ENCODE measurements around the gene TCIRG1.

TCIRG1 gene

DNA sequence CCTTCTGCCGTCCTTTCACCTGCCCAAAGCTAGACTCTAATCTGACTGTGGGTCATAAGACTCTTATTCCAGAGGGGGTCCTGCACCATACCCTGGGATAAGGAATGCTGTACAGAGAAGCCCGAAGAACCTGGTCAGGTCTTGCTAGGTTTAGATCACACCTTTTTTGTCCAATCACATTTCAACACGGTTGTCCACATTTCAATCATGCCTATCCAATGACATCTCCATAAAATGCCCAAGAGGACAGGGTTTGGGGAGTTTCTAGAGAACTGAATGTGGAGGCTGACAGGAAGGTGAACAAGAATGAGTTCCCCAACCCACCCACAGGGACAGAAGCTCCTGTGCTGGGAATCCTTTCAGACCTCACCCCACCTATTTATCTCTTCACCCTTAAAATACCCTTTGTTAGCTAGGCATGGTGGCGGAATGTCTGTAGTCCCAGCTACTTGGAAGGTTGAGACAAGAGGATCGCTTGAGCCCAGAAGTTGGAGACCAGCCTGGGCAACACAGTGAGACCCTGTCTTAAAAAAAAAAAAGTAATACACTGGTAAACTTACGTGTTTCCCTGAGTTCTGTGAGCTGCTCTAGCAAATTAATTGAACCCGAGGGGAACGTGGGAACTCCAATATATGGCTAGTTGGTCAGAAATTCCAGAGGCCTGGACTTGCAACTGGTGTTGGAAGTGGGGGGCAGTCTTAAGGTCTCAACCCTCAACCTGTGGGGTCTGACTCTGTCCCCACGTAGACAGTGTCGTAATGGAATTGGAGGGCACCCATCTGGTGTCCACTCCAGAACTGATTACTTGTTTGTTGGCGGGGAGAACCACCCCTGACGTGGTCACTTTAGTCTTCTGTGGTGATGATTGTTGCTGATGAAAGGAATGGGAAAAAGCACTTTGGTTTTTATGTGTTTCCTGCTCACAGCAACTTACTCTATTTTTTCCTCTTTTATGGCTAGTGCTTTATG, 17.8 kb downstream of the TCIRG1 start:
- no peaks in the 10 kb centered on the region for H3K4me1 ChIP-seq
- no peaks in the 10 kb centered on the region for H3K27me3 ChIP-seq
- H3K4me3 ChIP-seq: no peak overlapping the region
- peaks cover 6 to 54% (median 21%) of the 10 kb centered on the region in 3 donors for H3K36me3 ChIP-seq
- TF ChIP-seq, protein P1, sequence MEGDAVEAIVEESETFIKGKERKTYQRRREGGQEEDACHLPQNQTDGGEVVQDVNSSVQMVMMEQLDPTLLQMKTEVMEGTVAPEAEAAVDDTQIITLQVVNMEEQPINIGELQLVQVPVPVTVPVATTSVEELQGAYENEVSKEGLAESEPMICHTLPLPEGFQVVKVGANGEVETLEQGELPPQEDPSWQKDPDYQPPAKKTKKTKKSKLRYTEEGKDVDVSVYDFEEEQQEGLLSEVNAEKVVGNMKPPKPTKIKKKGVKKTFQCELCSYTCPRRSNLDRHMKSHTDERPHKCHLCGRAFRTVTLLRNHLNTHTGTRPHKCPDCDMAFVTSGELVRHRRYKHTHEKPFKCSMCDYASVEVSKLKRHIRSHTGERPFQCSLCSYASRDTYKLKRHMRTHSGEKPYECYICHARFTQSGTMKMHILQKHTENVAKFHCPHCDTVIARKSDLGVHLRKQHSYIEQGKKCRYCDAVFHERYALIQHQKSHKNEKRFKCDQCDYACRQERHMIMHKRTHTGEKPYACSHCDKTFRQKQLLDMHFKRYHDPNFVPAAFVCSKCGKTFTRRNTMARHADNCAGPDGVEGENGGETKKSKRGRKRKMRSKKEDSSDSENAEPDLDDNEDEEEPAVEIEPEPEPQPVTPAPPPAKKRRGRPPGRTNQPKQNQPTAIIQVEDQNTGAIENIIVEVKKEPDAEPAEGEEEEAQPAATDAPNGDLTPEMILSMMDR (IDR thresholded peaks at IDR 0.05): no peak
- H3K9me3 ChIP-seq: no peaks in the 10 kb centered on the region
- intact Hi-C loops (cut with DNase I; ENCODE audit: low total_unique reads): no loop called here
- no peak overlapping the region for H3K27ac ChIP-seq
- DNase-seq: no peak

DNA sequence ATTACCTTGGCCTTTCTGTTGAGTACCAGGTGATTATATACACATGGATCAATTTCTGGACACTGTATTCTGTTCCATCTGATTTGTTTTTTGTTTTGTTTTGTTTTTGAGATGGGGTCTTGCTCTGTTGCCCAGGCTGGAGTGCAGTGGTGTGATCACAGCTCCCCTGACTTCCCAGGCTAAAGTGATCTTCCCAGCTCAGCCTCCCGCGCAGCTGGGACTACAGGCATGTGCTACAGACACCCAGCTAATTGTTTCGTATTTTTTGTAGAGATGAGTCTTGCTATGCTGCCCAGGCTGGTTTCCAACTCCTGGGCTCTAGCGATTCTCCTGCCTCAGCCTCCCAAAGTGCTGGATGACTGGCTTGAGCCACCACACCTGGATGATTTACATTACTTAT, 19.0 kb downstream of the TCIRG1 start:
- Histone ChIP-seq H3K36me3 (peaks cover 10 to 52% (median 20%) of the 10 kb centered on the region in 3 donors), H3K27ac (no peak overlapping the region), H3K4me1 (no peaks in the 10 kb centered on the region), H3K27me3 (no peaks in the 10 kb centered on the region), H3K9me3 (no peaks in the 10 kb centered on the region), H3K4me3 (no peak overlapping the region)
- TF ChIP-seq, protein P1 (IDR thresholded peaks at IDR 0.05): no peak
- DNase-seq: no peak
- intact Hi-C loops (cut with DNase I; ENCODE audit: low total_unique reads): no loop called here

DNA sequence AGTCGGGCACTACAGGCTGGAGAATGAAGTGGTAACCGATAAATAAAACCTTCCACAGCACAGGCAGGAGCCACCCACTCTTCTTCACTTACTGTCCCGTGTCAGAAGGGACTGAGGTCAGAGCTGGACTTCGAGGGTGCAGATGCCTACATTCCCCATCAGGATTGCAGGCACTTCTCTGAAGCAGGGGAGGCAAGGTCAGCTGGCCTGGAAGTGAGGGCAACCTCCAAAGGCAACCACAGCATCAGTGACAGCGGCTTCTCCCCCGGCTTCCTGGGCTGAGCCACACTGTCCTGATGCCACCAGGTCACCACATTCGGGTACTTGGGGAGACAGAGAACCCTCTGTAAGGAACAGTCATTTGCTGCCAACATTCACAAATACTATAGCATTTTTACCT, 22.7 kb downstream of the TCIRG1 start:
- no peaks in the 10 kb centered on the region for H3K9me3 ChIP-seq
- H3K36me3 ChIP-seq: peaks cover 24 to 76% (median 30%) of the 10 kb centered on the region in 3 donors
- no peak for DNase-seq
- no peak overlapping the region for H3K27ac ChIP-seq
- H3K4me3 ChIP-seq: no peak overlapping the region
- intact Hi-C loops (cut with DNase I; ENCODE audit: low total_unique reads): no loop called here
- TF ChIP-seq, protein P1 (IDR thresholded peaks at IDR 0.05): no peak
- no peaks in the 10 kb centered on the region for H3K27me3 ChIP-seq
- no peaks in the 10 kb centered on the region for H3K4me1 ChIP-seq

DNA sequence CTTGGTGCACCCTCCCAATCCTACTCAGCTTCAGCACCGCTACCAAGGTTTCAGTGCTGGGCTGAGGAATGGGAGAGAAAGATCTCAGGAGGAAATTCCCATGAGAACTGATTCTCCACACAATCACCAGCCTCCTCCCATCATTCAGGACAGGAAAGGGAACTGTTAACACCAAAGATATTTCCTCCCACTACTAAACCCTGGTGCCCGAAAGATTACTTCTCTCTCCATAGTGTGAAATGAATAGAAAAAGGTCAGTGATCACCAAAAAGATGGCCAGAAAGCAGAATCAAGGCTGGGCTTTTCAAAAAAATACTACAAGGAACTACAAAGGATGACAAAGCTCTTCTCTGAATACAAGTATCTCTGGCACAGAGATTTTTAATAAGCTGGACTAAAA, 26.1 kb downstream of the TCIRG1 start:
- no peak overlapping the region for H3K27ac ChIP-seq
- H3K27me3 ChIP-seq: no peaks in the 10 kb centered on the region
- intact Hi-C loops (cut with DNase I; ENCODE audit: low total_unique reads): no loop called here
- H3K4me3 ChIP-seq: no peak overlapping the region
- H3K4me1 ChIP-seq: no peaks in the 10 kb centered on the region
- TF ChIP-seq, protein P1 (IDR thresholded peaks at IDR 0.05): no peak
- DNase-seq: no peak
- H3K9me3 ChIP-seq: no peaks in the 10 kb centered on the region
- H3K36me3 ChIP-seq: peaks cover 30 to 96% (median 59%) of the 10 kb centered on the region in 3 donors

DNA sequence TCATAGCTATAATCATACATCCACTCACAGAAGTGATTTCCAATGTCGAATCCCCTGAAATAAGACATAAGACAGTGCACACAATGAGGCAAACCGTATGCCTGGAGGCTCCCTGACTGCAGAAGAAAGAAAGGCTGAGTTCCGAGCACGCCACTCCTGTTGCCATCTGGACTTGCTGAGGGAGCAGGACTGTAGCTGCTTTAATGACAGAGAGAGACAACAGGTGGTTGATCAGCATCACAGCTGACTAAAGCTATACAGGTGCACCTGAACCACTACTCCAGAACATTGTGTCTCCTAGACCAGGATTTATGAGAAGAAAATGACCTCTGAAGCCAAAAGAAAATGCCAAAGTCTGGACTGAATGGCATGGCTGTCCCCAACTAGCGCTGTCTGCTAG, 27.0 kb downstream of the TCIRG1 start:
- intact Hi-C loops (cut with DNase I; ENCODE audit: low total_unique reads): no loop called here
- Histone ChIP-seq H3K27me3 (no peaks in the 10 kb centered on the region), H3K27ac (no peak overlapping the region), H3K4me1 (no peaks in the 10 kb centered on the region), H3K9me3 (no peaks in the 10 kb centered on the region), H3K36me3 (peaks cover 37 to 97% (median 68%) of the 10 kb centered on the region in 3 donors), H3K4me3 (no peak overlapping the region)
- DNase-seq: no peak
- TF ChIP-seq, protein P1 (IDR thresholded peaks at IDR 0.05): no peak

All from tibial artery (tissue), 4 donors.